Parathyroid adenoma (tissue), 2 donors: ENCODE results near the gene ODAD2.

Experiments
- H2AFZ ChIP-seq: fragments of 300-600 bp; sonication (generic); one replicate; pipeline ENCODE4 v1.7.0; 2017; ENCODE audit warnings: antibody characterized with exemption, mild to moderate bottlenecking
- H3K27ac ChIP-seq: fragments of 300-600 bp; sonication (generic); one replicate; pipeline ENCODE4 v1.7.0; 2017
- H3K27me3 ChIP-seq: fragments of 300-600 bp; sonication (generic); one replicate; pipeline ENCODE4 v1.7.0; 2017; ENCODE audit warnings: low read length; ENCODE audit not compliant: control insufficient read depth, insufficient read depth
- H3K36me3 ChIP-seq: fragments of 300-600 bp; sonication (generic); one replicate; pipeline ENCODE4 v1.7.0; 2017; ENCODE audit warnings: low read length; ENCODE audit not compliant: control insufficient read depth, insufficient read depth
- H3K4me1 ChIP-seq: fragments of 300-600 bp; sonication (generic); one replicate; pipeline ENCODE4 v1.7.0; 2017; ENCODE audit warnings: control low read depth
- H3K4me2 ChIP-seq: fragments of 300-600 bp; sonication (generic); one replicate; pipeline ENCODE4 v1.7.0; 2017; ENCODE audit warnings: low read length
- H3K4me3 ChIP-seq: fragments of 300-600 bp; sonication (generic); one replicate; pipeline ENCODE4 v1.7.0; 2017; ENCODE audit warnings: low read depth, low read length
- H3K79me2 ChIP-seq: fragments of 300-600 bp; sonication (generic); one replicate; pipeline ENCODE4 v1.7.0; 2017; ENCODE audit warnings: control low read depth
- H3K9ac ChIP-seq: fragments of 300-600 bp; sonication (generic); one replicate; pipeline ENCODE4 v1.7.0; 2017; ENCODE audit warnings: mild to moderate bottlenecking
- H3K9me3 ChIP-seq: fragments of 300-600 bp; sonication (generic); one replicate; pipeline ENCODE4 v1.7.0; 2017; ENCODE audit warnings: low read length; ENCODE audit not compliant: control insufficient read depth
- CTCF ChIP-seq: fragments of 300-600 bp; sonication (generic); IDR thresholded peaks from one replicate; pipeline ENCODE4 v1.7.0; 2017; ENCODE audit warnings: antibody characterized with exemption, mild to moderate bottlenecking
- donor health status: primary hyperparathyroidism.

ODAD2 gene

GRCh38 chr10:27998954-27999275 is at the start of gene ODAD2:
Gene ODAD2, minus strand, starts transcription at chr10:27999079. Its CDS starts 3,937 bp downstream, at chr10:27995142.
- Histone ChIP-seq H2AFZ (peak within 1 kb of the TSS; percentile 76), H3K36me3 (no peaks in the 10 kb centered on the region), H3K79me2 (no peaks in the 10 kb centered on the region), H3K4me2 (peak within 1 kb of the TSS; percentile 70), H3K27ac (no peak within 1 kb of the TSS), H3K9ac (no peak within 1 kb of the TSS), H3K27me3 (no peaks in the 10 kb centered on the region), H3K9me3 (no peaks in the 10 kb centered on the region), H3K4me3 (peak within 1 kb of the TSS; percentile 61), H3K4me1 (no peaks in the 10 kb centered on the region)
- TF ChIP-seq CTCF = no peak

- Histone ChIP-seq H3K36me3 (no peaks in the 10 kb centered on the region), H3K4me1 (no peaks in the 10 kb centered on the region), H3K4me2 (no peak overlapping the region), H2AFZ (no peak overlapping the region), H3K27ac (no peak overlapping the region), H3K27me3 (no peaks in the 10 kb centered on the region), H3K4me3 (no peak overlapping the region), H3K9me3 (no peaks in the 10 kb centered on the region), H3K9ac (no peak overlapping the region), H3K79me2 (no peaks in the 10 kb centered on the region)
- TF ChIP-seq CTCF = no peak
Measured at GRCh38 chr10:28047061-28047460, 48.2 kb upstream of the ODAD2 start.

- Histone ChIP-seq H3K9ac (no peak overlapping the region), H3K27me3 (no peaks in the 10 kb centered on the region), H3K9me3 (no peaks in the 10 kb centered on the region), H3K4me1 (no peaks in the 10 kb centered on the region), H2AFZ (no peak overlapping the region), H3K79me2 (no peaks in the 10 kb centered on the region), H3K4me2 (no peak overlapping the region), H3K4me3 (no peak overlapping the region), H3K36me3 (no peaks in the 10 kb centered on the region), H3K27ac (no peak overlapping the region)
- no peak for TF ChIP-seq CTCF
Measured at GRCh38 chr10:28046579-28046978, 47.7 kb upstream of the ODAD2 start.

GRCh38 chr10:28043941-28044340 is 45.1 kb upstream of the ODAD2 start:
- Histone ChIP-seq H3K79me2 (no peaks in the 10 kb centered on the region), H3K27ac (no peak overlapping the region), H3K27me3 (no peaks in the 10 kb centered on the region), H3K9ac (no peak overlapping the region), H3K4me1 (no peaks in the 10 kb centered on the region), H2AFZ (no peak overlapping the region), H3K9me3 (no peaks in the 10 kb centered on the region), H3K4me2 (no peak overlapping the region), H3K4me3 (no peak overlapping the region), H3K36me3 (no peaks in the 10 kb centered on the region)
- TF ChIP-seq CTCF = no peak

GRCh38 chr10:28036587-28036986 is 37.7 kb upstream of the ODAD2 start:
- Histone ChIP-seq H3K9ac (no peak overlapping the region), H3K4me3 (no peak overlapping the region), H3K9me3 (no peaks in the 10 kb centered on the region), H3K4me1 (no peaks in the 10 kb centered on the region), H3K4me2 (no peak overlapping the region), H3K27ac (no peak overlapping the region), H2AFZ (no peak overlapping the region), H3K79me2 (no peaks in the 10 kb centered on the region), H3K36me3 (no peaks in the 10 kb centered on the region), H3K27me3 (no peaks in the 10 kb centered on the region)
- no peak for TF ChIP-seq CTCF
